H9 (cell line): ENCODE measurements around the gene KRTAP2-1. TPM values are rescaled to one million over a fixed set of nuclear protein-coding genes. Genes with fewer than 3 reads are reported as not detected.
"Not testable (repeated sequence)": the region's sequence is repeated elsewhere in the genome, so short reads cannot be mapped to it uniquely, and the experiment has no call there.

Source experiments
- DNase-seq: peaks from one replicate; pipeline ENCODE4 v3.0.0-alpha.2; 2017
- H2AFZ ChIP-seq: one replicate; pipeline ENCODE4 v1.6.1; 2013; ENCODE audit warnings: mild to moderate bottlenecking, low read length, control low read depth, moderate library complexity
- H2AK5ac ChIP-seq: 2 replicates; pipeline ENCODE4 v1.6.1; 2013; ENCODE audit warnings: low read length, control low read depth, mixed read lengths; ENCODE audit not compliant: insufficient read length
- H2BK120ac ChIP-seq: one replicate; pipeline ENCODE4 v1.6.1; 2013; ENCODE audit warnings: low read depth, mild to moderate bottlenecking, low read length, control low read depth, inconsistent platforms; ENCODE audit not compliant: poor library complexity, severe bottlenecking
- H2BK12ac ChIP-seq: 2 replicates; pipeline ENCODE4 v1.6.1; 2013; ENCODE audit warnings: low read length, control low read depth, mixed read lengths, low read depth; ENCODE audit not compliant: insufficient read length
- H2BK15ac ChIP-seq: 2 replicates; pipeline ENCODE4 v1.6.1; 2013; ENCODE audit warnings: low read depth, low read length, control low read depth
- H2BK20ac ChIP-seq: one replicate; pipeline ENCODE4 v1.6.1; 2013; ENCODE audit warnings: low read depth, mild to moderate bottlenecking, low read length, control low read depth, inconsistent platforms; ENCODE audit not compliant: poor library complexity, severe bottlenecking
- H2BK5ac ChIP-seq: 2 replicates; pipeline ENCODE4 v1.6.1; 2013; ENCODE audit warnings: low read length, control low read depth, mixed read lengths; ENCODE audit not compliant: insufficient read length
- H3K14ac ChIP-seq: 2 replicates; pipeline ENCODE4 v1.6.1; 2013; ENCODE audit warnings: low read length, control low read depth; ENCODE audit not compliant: insufficient read depth
- H3K18ac ChIP-seq: 2 replicates; pipeline ENCODE4 v1.6.1; 2013; ENCODE audit warnings: low read depth, mild to moderate bottlenecking, mixed read lengths, low read length, control low read depth; ENCODE audit not compliant: insufficient read length
- H3K23ac ChIP-seq: 2 replicates; pipeline ENCODE4 v1.6.1; 2013; ENCODE audit warnings: low read length, control low read depth, mixed read lengths, low read depth; ENCODE audit not compliant: insufficient read length
- H3K23me2 ChIP-seq: 2 replicates; pipeline ENCODE4 v1.6.1; 2013; ENCODE audit warnings: low read depth, mild to moderate bottlenecking, mixed read lengths, low read length, control low read depth; ENCODE audit not compliant: insufficient read length, poor library complexity, severe bottlenecking
- H3K27ac ChIP-seq: 2 replicates; pipeline ENCODE4 v1.5.1; 2013; ENCODE audit warnings: low read length, control low read depth, mixed read lengths, low read depth; ENCODE audit not compliant: insufficient read length
- H3K27me3 ChIP-seq: 2 replicates; pipeline ENCODE4 v1.6.1; 2013; ENCODE audit warnings: low read length, control low read depth, inconsistent platforms; ENCODE audit not compliant: insufficient read depth
- H3K4ac ChIP-seq: 2 replicates; pipeline ENCODE4 v1.6.1; 2013; ENCODE audit warnings: low read depth, mild to moderate bottlenecking, control low read depth, inconsistent platforms, low read length, moderate library complexity
- H3K4me1 ChIP-seq: 2 replicates; pipeline ENCODE4 v1.6.1; 2013; ENCODE audit warnings: low read length, control low read depth, inconsistent platforms; ENCODE audit not compliant: insufficient read depth
- H3K4me2 ChIP-seq: 2 replicates; pipeline ENCODE4 v1.6.1; 2013; ENCODE audit warnings: low read length, control low read depth, mixed read lengths; ENCODE audit not compliant: insufficient read length, insufficient read depth
- H3K56ac ChIP-seq: 2 replicates; pipeline ENCODE4 v1.6.1; 2013; ENCODE audit warnings: low read depth, mild to moderate bottlenecking, mixed read lengths, low read length, control low read depth; ENCODE audit not compliant: insufficient read length
- H3K79me1 ChIP-seq: 2 replicates; pipeline ENCODE4 v1.6.1; 2013; ENCODE audit warnings: low read depth, mild to moderate bottlenecking, moderate library complexity, low read length, control low read depth, inconsistent platforms; ENCODE audit not compliant: insufficient read depth, poor library complexity, severe bottlenecking
- H3K79me2 ChIP-seq: 2 replicates; pipeline ENCODE4 v1.6.1; 2013; ENCODE audit warnings: low read length, control low read depth, inconsistent platforms; ENCODE audit not compliant: insufficient read depth
- H3K9ac ChIP-seq: 2 replicates; pipeline ENCODE4 v1.6.1; 2013; ENCODE audit warnings: low read length, control low read depth, mixed read lengths; ENCODE audit not compliant: insufficient read length; ENCODE audit errors: extremely low read depth
- H3K9me3 ChIP-seq: one replicate; pipeline ENCODE4 v1.6.1; 2013; ENCODE audit warnings: low read depth, low read length, inconsistent platforms; ENCODE audit not compliant: control insufficient read depth
- H3T11ph ChIP-seq: one replicate; pipeline ENCODE4 v1.6.1; 2013; ENCODE audit warnings: mild to moderate bottlenecking, low read length, control low read depth, inconsistent platforms
- H4K20me1 ChIP-seq: one replicate; pipeline ENCODE4 v1.6.1; 2013; ENCODE audit not compliant: control insufficient read depth, insufficient read length, insufficient read depth
- H4K5ac ChIP-seq: 2 replicates; pipeline ENCODE4 v1.6.1; 2013; ENCODE audit warnings: low read depth, mild to moderate bottlenecking, mixed read lengths, low read length, control low read depth; ENCODE audit not compliant: insufficient read length
- H4K8ac ChIP-seq: replicated peaks from 2 replicates; pipeline ENCODE4 v1.6.1; 2013; ENCODE audit warnings: low read length, control low read depth, mixed read lengths, low read depth; ENCODE audit not compliant: insufficient read length
- H4K91ac ChIP-seq: 2 replicates; pipeline ENCODE4 v1.6.1; 2013; ENCODE audit warnings: low read depth, mild to moderate bottlenecking, moderate library complexity, mixed read lengths, low read length, control low read depth; ENCODE audit not compliant: insufficient read length
- H3K27ac Mint-ChIP-seq, 3 experiments: 2 replicates in 2 of 3; 3 replicates in 1 of 3; pipeline ENCODE4 v1.8.0; 2020 to 2021; ENCODE audit warnings: mixed read lengths in 3 of 3, mild to moderate bottlenecking in 1 of 3, moderate library complexity in 1 of 3
- H3K27me3 Mint-ChIP-seq: 2 replicates; pipeline ENCODE4 v1.8.0; 2021; ENCODE audit warnings: low read depth, mild to moderate bottlenecking, moderate library complexity, mixed read lengths
- H3K36me3 Mint-ChIP-seq, 3 experiments: 2 replicates in 2 of 3; 3 replicates in 1 of 3; pipeline ENCODE4 v1.8.0; 2020 to 2021; ENCODE audit warnings: low read depth in 3 of 3, mixed read lengths in 3 of 3; ENCODE audit not compliant: insufficient read depth in 1 of 3
- H3K4me1 Mint-ChIP-seq, 2 experiments: 2 replicates each; pipeline ENCODE4 v1.8.0; 2020; ENCODE audit warnings: mixed read lengths in 2 of 2
- H3K4me3 Mint-ChIP-seq, 2 experiments: 2 replicates in 1 of 2; 3 replicates in 1 of 2; pipeline ENCODE4 v1.8.0; 2020 to 2021; ENCODE audit warnings: mild to moderate bottlenecking in 2 of 2, mixed read lengths in 2 of 2, moderate library complexity in 1 of 2
- H3K9me3 Mint-ChIP-seq, 2 experiments: 2 replicates in 1 of 2; 3 replicates in 1 of 2; pipeline ENCODE4 v1.8.0; 2020; ENCODE audit warnings: mild to moderate bottlenecking in 2 of 2, mixed read lengths in 2 of 2, moderate library complexity in 1 of 2
- WGBS: extraction: QIAGEN DNeasy Blood & Tissue Kit; methylation state at CpG from one replicate; pipeline ENCODE4 v1.1.7; 2013; ENCODE audit warnings: missing lambda C conversion rate, low lambda C conversion rate, mixed read lengths; ENCODE audit not compliant: insufficient read length; ENCODE audit errors: extremely low coverage; 5-methylcytosine and 5-hydroxymethylcytosine counted together
- total RNA-seq: library from RNA; stranded (reverse); gene quantifications from 2 replicates; pipeline ENCODE4 v1.2.1, GENCODE V29; 2021
- TF ChIP-seq, protein P1 (sequence below): fragments of 200-600 bp; sonication (generic); conservative IDR thresholded peaks from 3 replicates; pipeline ENCODE4 v1.8.0; 2021; ENCODE audit warnings: antibody characterized with exemption, mild to moderate bottlenecking

Gene KRTAP2-1
- total RNA-seq, 1 experiment from 2014 or later: not detected

DNA sequence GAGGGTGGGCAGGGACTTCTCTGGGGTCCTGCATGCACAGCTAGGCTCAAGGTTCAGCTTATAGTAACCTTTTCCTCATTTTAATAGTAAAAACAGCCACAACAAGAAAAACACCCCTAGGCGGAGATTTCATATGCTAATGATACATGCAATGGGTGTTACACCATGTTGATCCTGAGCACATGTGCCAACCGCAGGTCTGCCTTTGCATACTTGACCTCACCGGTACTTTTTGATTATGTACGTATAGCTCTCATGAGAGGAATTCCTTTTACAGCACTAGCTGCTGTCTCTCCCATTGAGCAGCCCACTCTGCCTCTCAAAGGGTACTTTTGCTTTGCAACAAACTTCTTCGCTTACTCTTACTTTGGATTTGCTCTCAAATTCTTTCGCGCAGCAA, 48.9 kb upstream of the KRTAP2-1 start:
- Histone ChIP-seq H4K8ac (no peak overlapping the region), H3K14ac (no peak overlapping the region), H4K20me1 (no peaks in the 10 kb centered on the region), H3K4ac (no peak overlapping the region), H3K56ac (no peak overlapping the region), H3K79me1 (no peaks in the 10 kb centered on the region), H4K91ac (no peak overlapping the region), H3K4me2 (no peak overlapping the region), H2BK5ac (no peak overlapping the region), H2BK15ac (no peak overlapping the region), H4K5ac (no peak overlapping the region), H2AK5ac (no peak overlapping the region), H3K18ac (no peak overlapping the region), H3K27ac (no peak overlapping the region), H3K9ac (no peak overlapping the region), H2BK20ac (no peak overlapping the region), H3K4me1 (no peaks in the 10 kb centered on the region), H3K79me2 (no peaks in the 10 kb centered on the region), H3K9me3 (no peaks in the 10 kb centered on the region), H3K23ac (no peak overlapping the region), H3K27me3 (no peaks in the 10 kb centered on the region), H2AFZ (no peak overlapping the region), H3T11ph (no peak overlapping the region), H2BK12ac (no peak overlapping the region), H3K23me2 (no peaks in the 10 kb centered on the region), H2BK120ac (no peak overlapping the region)
- H3K4me3 Mint-ChIP-seq: no peak overlapping the region
- DNase-seq: no peak
- H3K27ac Mint-ChIP-seq: no peak overlapping the region; a peak in 1 of 7 replicates
- TF ChIP-seq, protein P1, sequence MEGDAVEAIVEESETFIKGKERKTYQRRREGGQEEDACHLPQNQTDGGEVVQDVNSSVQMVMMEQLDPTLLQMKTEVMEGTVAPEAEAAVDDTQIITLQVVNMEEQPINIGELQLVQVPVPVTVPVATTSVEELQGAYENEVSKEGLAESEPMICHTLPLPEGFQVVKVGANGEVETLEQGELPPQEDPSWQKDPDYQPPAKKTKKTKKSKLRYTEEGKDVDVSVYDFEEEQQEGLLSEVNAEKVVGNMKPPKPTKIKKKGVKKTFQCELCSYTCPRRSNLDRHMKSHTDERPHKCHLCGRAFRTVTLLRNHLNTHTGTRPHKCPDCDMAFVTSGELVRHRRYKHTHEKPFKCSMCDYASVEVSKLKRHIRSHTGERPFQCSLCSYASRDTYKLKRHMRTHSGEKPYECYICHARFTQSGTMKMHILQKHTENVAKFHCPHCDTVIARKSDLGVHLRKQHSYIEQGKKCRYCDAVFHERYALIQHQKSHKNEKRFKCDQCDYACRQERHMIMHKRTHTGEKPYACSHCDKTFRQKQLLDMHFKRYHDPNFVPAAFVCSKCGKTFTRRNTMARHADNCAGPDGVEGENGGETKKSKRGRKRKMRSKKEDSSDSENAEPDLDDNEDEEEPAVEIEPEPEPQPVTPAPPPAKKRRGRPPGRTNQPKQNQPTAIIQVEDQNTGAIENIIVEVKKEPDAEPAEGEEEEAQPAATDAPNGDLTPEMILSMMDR: no peak
- WGBS: no CpG with 5 or more reads among the region's 7 CpGs
- H3K9me3 Mint-ChIP-seq: peaks cover 15 to 24% of the 10 kb centered on the region in 2 experiments; a peak in 4 of 5 replicates
- peaks cover 22 to 30% of the 10 kb centered on the region in 2 experiments for H3K4me1 Mint-ChIP-seq
- peaks cover 0 to 22% (median 12%) of the 10 kb centered on the region in 3 experiments; a peak in 5 of 7 replicates for H3K36me3 Mint-ChIP-seq
- no peaks in the 10 kb centered on the region for H3K27me3 Mint-ChIP-seq

DNA sequence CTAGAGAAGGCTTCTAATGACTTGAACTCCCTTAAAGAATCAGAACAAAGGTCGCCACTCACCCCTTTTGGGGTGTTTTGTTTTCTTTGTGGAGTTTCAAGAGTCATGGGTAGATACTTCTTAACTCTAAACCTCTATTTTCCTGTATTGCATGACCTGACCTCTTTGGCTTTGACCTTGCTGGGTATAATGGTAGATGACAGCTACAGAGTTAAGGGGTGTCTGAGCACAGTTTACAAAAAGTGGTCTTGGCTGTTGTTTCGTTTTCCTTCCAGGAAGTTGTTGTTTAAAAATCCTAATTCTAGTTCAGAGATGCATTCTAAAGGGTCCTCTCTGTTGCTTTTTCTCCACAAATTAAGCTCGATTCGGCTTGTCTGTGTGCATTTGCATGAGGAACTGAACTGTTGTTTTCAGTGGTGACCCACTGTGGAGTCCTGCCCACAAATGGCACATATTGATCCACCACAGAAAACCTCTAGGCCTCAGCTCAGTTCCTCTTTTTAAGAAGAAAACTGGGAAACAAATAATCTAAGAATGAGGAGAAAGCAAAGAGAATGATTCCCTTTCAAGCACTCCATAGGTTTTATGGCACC, 41.7 kb upstream of the KRTAP2-1 start:
- H3K18ac ChIP-seq, H2BK120ac ChIP-seq, H3K14ac ChIP-seq, H2BK15ac ChIP-seq, H3K4me3 Mint-ChIP-seq, H2BK20ac ChIP-seq, H3K79me2 ChIP-seq, H3K23me2 ChIP-seq, H3K27me3 ChIP-seq, H2AK5ac ChIP-seq, H2BK12ac ChIP-seq, H3K27ac Mint-ChIP-seq, H4K5ac ChIP-seq, DNase-seq, H3K27ac ChIP-seq, H3K4me1 ChIP-seq, H2BK5ac ChIP-seq, H4K8ac ChIP-seq, H3K23ac ChIP-seq, H3T11ph ChIP-seq, H3K9ac ChIP-seq, H3K27me3 Mint-ChIP-seq, H4K20me1 ChIP-seq, H4K91ac ChIP-seq, H3K9me3 ChIP-seq, H2AFZ ChIP-seq, H3K79me1 ChIP-seq, H3K56ac ChIP-seq, H3K4me2 ChIP-seq, H3K4ac ChIP-seq: not testable (repeated sequence)
- peaks cover 14 to 21% of the 10 kb centered on the region in 2 experiments; a peak in 4 of 5 replicates for H3K9me3 Mint-ChIP-seq
- H3K4me1 Mint-ChIP-seq: peaks cover 12 to 14% of the 10 kb centered on the region in 2 experiments
- H3K36me3 Mint-ChIP-seq: peaks cover 0 to 15% (median 12%) of the 10 kb centered on the region in 3 experiments; a peak in 6 of 7 replicates
- WGBS: no CpG with 5 or more reads among the region's 4 CpGs
